ENCODE measurements around the gene RNU1-3. TPM values are rescaled to one million over a fixed set of nuclear protein-coding genes. Genes with fewer than 3 reads are reported as not detected.
"Not testable (repeated sequence)": the region's sequence is repeated elsewhere in the genome, so short reads cannot be mapped to it uniquely, and the experiment has no call there.

Gene RNU1-3
- total and polyA plus RNA-seq, 5 experiments from 2014 or later, result 22.6 to 3,916 (median 3,449) TPM; not detected in 2

DNA sequence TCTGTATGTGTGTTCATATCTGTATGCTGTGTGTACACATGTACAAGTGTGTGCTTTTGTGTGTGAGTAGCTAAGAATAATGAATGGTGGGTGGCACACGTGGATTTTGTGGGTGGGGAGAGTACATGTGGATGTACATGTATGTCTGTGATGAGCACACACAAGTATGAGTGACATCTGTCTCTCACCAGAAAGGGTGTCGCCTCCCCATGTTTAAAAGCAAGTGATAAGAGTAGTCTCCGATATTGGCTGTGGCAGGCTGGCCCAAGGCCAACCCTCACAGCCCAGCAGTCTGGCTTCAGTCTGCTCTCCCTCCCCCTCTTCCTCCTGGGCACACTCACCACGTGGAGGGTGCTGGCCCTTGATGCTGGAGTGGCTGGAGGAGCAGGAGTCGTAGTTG, 36.9 kb upstream of the RNU1-3 start:
- not testable (repeated sequence) for DNase-seq, H3K36me3 Mint-ChIP-seq, ATAC-seq, H3K27ac Mint-ChIP-seq, H3K9me3 Mint-ChIP-seq, H3K27me3 Mint-ChIP-seq, H3K4me1 Mint-ChIP-seq, H3K4me3 Mint-ChIP-seq
- POLR2A ChIA-PET, result interaction anchor here (1.1 kb wide), 1 partner anchor 59 kb away, joined by 4 read pairs; no protein-coding TSS in a partner anchor

- H3K36me3 Mint-ChIP-seq, DNase-seq, H3K27ac Mint-ChIP-seq, H3K27me3 Mint-ChIP-seq, POLR2A ChIA-PET, H3K9me3 Mint-ChIP-seq, H3K4me1 Mint-ChIP-seq, H3K4me3 Mint-ChIP-seq, ATAC-seq: not testable (repeated sequence)
These were observed 36.4 kb upstream of the RNU1-3 start for GRCh38 chr1:16703141-16703540.

GRCh38 chr1:16702280-16702679, 35.5 kb upstream of the RNU1-3 start:
- H3K36me3 Mint-ChIP-seq, H3K9me3 Mint-ChIP-seq: not testable (repeated sequence)

GRCh38 chr1:16701189-16701588, 34.4 kb upstream of the RNU1-3 start:
- peak; percentile 38 to 58 for ATAC-seq
- H3K27ac Mint-ChIP-seq, H3K36me3 Mint-ChIP-seq, DNase-seq, H3K27me3 Mint-ChIP-seq, H3K4me3 Mint-ChIP-seq, H3K4me1 Mint-ChIP-seq, H3K9me3 Mint-ChIP-seq: not testable (repeated sequence)
- POLR2A ChIA-PET, result interaction anchor here (0.6 to 1.7 kb wide), 10 partner anchors 8 to 223 kb away, joined by 3 to 9 read pairs (median 4); partner anchors contain the start of gene NBPF1

More at GRCh38 chr1:16702280-16702679, 35.5 kb upstream of the RNU1-3 start:
- peak overlapping the region in 2 of 10 donors; percentile 34 to 39 for H3K4me3 Mint-ChIP-seq
- not testable (repeated sequence) for H3K27me3 Mint-ChIP-seq, ATAC-seq, H3K4me1 Mint-ChIP-seq, H3K27ac Mint-ChIP-seq
- POLR2A ChIA-PET, result interaction anchor here (1.3 to 1.5 kb wide), 2 partner anchors 25 to 77 kb away, joined by 3 to 4 read pairs; no protein-coding TSS in a partner anchor
- peak in 1 of 10 donors; percentile 55 for DNase-seq

GRCh38 chr1:16700138-16700895, 33.6 kb upstream of the RNU1-3 start:
- H3K27ac Mint-ChIP-seq, H3K36me3 Mint-ChIP-seq, H3K4me1 Mint-ChIP-seq, H3K4me3 Mint-ChIP-seq, H3K9me3 Mint-ChIP-seq, DNase-seq: not testable (repeated sequence)
- POLR2A ChIA-PET, result interaction anchor here (0.6 to 1.7 kb wide), 5 partner anchors 9 to 223 kb away, joined by 3 to 9 read pairs (median 4); no protein-coding TSS in a partner anchor
- ATAC-seq, result peak; percentile 82 to 87
- peaks cover 0 to 11% (median 5%) of the 10 kb centered on the region in 5 donors for H3K27me3 Mint-ChIP-seq

DNA sequence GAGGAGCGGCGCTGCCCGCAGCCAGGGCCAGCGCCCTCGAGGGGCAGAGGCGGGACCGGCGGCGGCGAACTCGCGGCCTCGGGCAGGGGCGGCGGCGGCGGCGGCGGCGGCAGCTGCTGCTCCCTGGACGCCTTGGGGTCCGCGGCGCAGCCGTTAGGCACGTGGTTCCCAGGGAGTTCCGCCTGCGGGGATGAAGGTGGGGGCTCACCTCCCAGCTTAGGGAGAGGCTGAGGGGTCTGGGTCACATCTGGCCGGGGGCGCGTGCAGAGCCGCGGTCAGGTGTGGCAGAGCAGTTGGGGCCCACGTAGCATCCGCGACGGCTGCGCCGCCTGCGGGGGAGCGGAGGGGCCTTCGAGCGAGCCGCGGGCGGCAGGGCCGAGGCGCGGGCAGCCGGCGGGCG, 32.7 kb upstream of the RNU1-3 start:
- POLR2A ChIA-PET, ATAC-seq, H3K27me3 Mint-ChIP-seq, DNase-seq, H3K9me3 Mint-ChIP-seq, H3K36me3 Mint-ChIP-seq, H3K4me1 Mint-ChIP-seq, H3K4me3 Mint-ChIP-seq, H3K27ac Mint-ChIP-seq: not testable (repeated sequence)

GRCh38 chr1:16697152-16697551, 30.4 kb upstream of the RNU1-3 start:
- not testable (repeated sequence) for H3K27ac Mint-ChIP-seq, H3K36me3 Mint-ChIP-seq, H3K4me1 Mint-ChIP-seq, ATAC-seq, H3K9me3 Mint-ChIP-seq, H3K27me3 Mint-ChIP-seq, H3K4me3 Mint-ChIP-seq
- DNase-seq, result peak in 1 of 10 donors; percentile 42
- POLR2A ChIA-PET, result interaction anchor here (1.2 kb wide), 1 partner anchor 10 kb away, joined by 3 read pairs; no protein-coding TSS in a partner anchor

- ATAC-seq, H3K9me3 Mint-ChIP-seq, H3K27ac Mint-ChIP-seq, H3K4me1 Mint-ChIP-seq, H3K27me3 Mint-ChIP-seq, H3K4me3 Mint-ChIP-seq, H3K36me3 Mint-ChIP-seq: not testable (repeated sequence)
- DNase-seq, result peak in 1 of 10 donors; percentile 27
- POLR2A ChIA-PET, result interaction anchor here (1.1 to 1.2 kb wide), 2 partner anchors 11 to 88 kb away, joined by 3 read pairs; no protein-coding TSS in a partner anchor
These were observed 29.9 kb upstream of the RNU1-3 start for GRCh38 chr1:16696507-16697150.

GRCh38 chr1:16694308-16694702, 27.6 kb upstream of the RNU1-3 start:
- POLR2A ChIA-PET, result interaction anchor here (1.4 kb wide), 1 partner anchor 202 kb away, joined by 3 read pairs; no protein-coding TSS in a partner anchor
- not testable (repeated sequence) for H3K36me3 Mint-ChIP-seq, H3K4me3 Mint-ChIP-seq, H3K4me1 Mint-ChIP-seq, ATAC-seq, H3K27me3 Mint-ChIP-seq, DNase-seq, H3K27ac Mint-ChIP-seq, H3K9me3 Mint-ChIP-seq

DNA sequence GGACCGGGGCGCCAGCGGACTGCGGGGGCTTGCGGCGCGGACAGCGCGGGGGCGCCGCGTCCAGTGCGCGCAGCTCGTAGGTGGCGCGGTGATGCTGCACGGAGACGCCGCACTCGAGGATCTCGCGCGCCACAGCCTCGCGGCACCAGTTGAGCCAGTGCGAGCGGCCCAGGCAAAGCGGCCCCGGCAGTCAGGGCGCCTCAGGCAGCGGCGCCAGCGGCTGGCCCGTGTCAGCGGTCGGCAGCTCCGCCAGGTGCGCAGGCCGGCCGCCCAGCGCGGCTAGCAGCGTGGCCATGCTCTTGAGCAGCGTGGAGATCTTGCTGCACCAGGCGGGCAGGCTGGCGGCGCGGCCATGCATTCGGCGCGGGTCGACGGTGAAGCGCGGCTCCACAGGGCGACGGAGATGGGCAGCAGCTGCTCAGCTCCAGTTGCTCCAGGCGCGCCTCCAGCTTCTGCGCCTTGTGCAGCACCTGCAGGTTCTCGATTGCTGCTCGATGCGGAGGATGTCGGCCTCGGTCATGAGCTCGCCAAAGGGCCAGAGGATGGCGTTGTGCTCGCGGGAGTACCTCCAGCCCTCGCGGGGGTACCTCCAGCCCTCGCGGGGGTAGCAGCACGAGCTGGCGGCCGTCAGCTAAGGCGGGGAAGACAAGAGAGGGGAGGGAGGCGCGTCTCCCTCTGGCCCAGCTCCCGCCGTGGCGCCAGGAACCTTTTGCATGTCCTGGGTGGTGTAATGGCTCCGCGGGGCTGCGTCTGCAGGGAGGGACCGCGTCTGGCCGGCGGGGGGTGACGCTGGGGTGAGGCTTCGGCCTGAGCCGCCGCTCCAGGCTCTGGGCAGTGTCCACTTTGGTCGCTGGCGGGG, 26.9 kb upstream of the RNU1-3 start:
- not testable (repeated sequence) for H3K9me3 Mint-ChIP-seq, DNase-seq, H3K27ac Mint-ChIP-seq, H3K36me3 Mint-ChIP-seq, H3K27me3 Mint-ChIP-seq, H3K4me1 Mint-ChIP-seq, H3K4me3 Mint-ChIP-seq
- peak; percentile 3 to 29 for ATAC-seq
- POLR2A ChIA-PET, result interaction anchor here (0.7 to 1.4 kb wide), 2 partner anchors 11 to 203 kb away, joined by 3 read pairs; no protein-coding TSS in a partner anchor

DNA sequence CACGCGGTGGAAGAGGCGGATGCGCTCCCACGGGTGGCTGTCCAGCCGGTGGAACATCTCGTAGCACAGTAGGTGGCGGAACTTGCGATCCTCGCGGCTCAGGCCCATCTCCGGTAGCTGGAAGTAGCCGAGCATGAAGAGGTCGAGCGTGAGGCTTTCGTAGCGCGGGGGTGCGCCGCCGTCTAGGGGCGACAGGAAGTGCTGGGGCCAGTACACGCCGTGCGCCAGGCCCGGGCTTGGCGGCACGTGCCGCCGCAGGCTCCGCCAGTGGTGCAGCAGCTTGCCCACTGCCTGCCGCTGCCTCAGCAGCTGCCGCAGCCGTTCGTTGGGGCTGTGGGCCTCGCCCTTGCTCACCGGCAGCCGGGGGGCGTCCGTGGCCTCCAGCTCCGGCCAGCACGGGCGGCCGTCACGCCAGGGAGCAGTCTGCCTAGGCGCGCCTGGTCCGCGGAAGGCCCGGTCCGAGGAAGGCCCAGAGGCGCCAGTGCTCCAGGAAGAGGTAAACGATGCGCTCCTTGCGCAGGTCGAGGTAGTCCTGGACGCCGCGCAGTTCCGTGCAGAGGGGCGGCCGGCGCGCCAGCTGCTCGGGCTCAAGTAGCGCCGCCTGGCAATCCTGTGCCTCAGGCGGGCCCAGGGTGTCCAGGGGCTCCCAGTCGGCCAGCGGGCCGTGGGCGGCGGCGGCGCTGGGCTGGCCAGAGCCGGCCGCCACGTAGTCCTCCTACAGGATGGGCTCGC, 26.1 kb upstream of the RNU1-3 start:
- H3K9me3 Mint-ChIP-seq, H3K4me1 Mint-ChIP-seq, H3K27ac Mint-ChIP-seq, DNase-seq, H3K27me3 Mint-ChIP-seq, H3K36me3 Mint-ChIP-seq, H3K4me3 Mint-ChIP-seq: not testable (repeated sequence)
- ATAC-seq, result peak; percentile 65 to 75
- POLR2A ChIA-PET, result interaction anchor here (0.7 to 1.4 kb wide), 2 partner anchors 11 to 204 kb away, joined by 3 read pairs; no protein-coding TSS in a partner anchor

- H3K4me1 Mint-ChIP-seq, H3K27ac Mint-ChIP-seq, H3K9me3 Mint-ChIP-seq, ATAC-seq, POLR2A ChIA-PET, H3K4me3 Mint-ChIP-seq, DNase-seq, H3K27me3 Mint-ChIP-seq, H3K36me3 Mint-ChIP-seq: not testable (repeated sequence)
These were observed 25.5 kb upstream of the RNU1-3 start for GRCh38 chr1:16692283-16692682.
